Tibial nerve (tissue), 3 donors: ENCODE data around the gene GABRG3.

Experiments used
- POLR2A ChIP-seq, 2 donors: fragments of 450-650 bp; IDR thresholded peaks; one replicate each; pipeline ENCODE4 v1.6.1; 2017; ENCODE audit warnings: antibody characterized with exemption in 2 of 2, mild to moderate bottlenecking in 2 of 2, moderate library complexity in 2 of 2
- TF ChIP-seq, protein P1 (sequence below), 5 experiments: fragments of 200-600 bp in 3 of 5; fragments of 450-650 bp in 2 of 5; sonication (generic) in 3 of 5; IDR thresholded peaks; one replicate each; pipeline ENCODE4 v1.5.1; 2016 to 2019; ENCODE audit warnings: antibody characterized with exemption in 5 of 5, mild to moderate bottlenecking in 3 of 5, moderate library complexity in 2 of 5

DNA sequence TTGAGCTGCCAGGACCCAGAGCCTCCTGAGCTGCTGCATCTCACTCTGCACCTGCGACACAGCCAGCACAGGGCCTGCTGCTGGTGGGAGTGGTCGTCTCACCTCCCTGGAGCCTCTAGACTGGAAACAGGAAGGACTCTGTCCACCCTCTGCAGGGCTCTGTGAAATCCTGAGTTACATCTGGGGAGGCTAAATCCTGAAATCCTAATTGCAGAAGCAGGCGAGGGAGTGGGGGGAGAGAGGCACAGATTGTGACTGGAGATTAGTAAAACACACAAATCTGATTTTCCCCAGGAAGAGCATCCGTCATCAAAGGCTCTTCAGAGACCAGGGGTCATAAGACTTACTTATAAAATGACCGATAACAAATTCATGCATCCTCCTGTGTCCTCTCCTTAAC, 31.6 kb upstream of the GABRG3 start:
- TF ChIP-seq, protein P1, sequence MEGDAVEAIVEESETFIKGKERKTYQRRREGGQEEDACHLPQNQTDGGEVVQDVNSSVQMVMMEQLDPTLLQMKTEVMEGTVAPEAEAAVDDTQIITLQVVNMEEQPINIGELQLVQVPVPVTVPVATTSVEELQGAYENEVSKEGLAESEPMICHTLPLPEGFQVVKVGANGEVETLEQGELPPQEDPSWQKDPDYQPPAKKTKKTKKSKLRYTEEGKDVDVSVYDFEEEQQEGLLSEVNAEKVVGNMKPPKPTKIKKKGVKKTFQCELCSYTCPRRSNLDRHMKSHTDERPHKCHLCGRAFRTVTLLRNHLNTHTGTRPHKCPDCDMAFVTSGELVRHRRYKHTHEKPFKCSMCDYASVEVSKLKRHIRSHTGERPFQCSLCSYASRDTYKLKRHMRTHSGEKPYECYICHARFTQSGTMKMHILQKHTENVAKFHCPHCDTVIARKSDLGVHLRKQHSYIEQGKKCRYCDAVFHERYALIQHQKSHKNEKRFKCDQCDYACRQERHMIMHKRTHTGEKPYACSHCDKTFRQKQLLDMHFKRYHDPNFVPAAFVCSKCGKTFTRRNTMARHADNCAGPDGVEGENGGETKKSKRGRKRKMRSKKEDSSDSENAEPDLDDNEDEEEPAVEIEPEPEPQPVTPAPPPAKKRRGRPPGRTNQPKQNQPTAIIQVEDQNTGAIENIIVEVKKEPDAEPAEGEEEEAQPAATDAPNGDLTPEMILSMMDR (IDR thresholded peaks at IDR 0.05), result no peak
- no peak for TF ChIP-seq POLR2A (IDR thresholded peaks at IDR 0.05)
